Measurements from ENCODE around the gene MLLT10. TPM values are rescaled to one million over a fixed set of nuclear protein-coding genes. Genes with fewer than 3 reads are reported as not detected.

MLLT10 gene
- total and polyA plus RNA-seq, 2 of the 8 experiments (the other 6 are each of a cell fraction or from before 2014, with no cell fraction given): 53.1 to 62.1 TPM

DNA sequence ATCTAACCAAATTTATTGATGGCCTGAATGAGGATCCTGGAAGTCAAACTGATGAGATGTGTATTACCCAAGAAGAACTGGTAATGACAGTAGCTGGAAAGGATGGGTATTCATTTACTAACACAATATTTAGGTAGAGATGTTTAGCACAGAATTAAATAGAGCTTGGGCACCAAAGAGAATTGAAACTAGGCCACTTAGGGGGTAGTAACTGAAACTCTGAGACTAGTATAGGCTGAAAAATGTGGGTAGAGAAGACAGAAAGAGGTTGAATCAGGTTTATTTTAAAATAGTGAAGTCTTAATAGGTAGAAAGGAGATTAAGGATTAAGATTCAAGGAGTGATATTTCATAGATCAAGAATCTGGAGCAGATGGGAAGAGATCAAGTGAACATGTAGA lies 155.8 kb downstream of the MLLT10 start (continued):
- TF ChIP-seq PHF8 (conservative IDR thresholded peaks at IDR 0.05; ENCODE audit: low read depth, low read length): no peak
